VCaP (cell line): ENCODE results near the gene DND1.

Source experiments
- H3K27ac ChIP-seq: fragments of 450-650 bp; 2 replicates; pipeline ENCODE4 v1.5.1; 2017
- CTCF ChIP-seq: fragments of 450-650 bp; conservative IDR thresholded peaks from 2 replicates; pipeline ENCODE4 v1.5.1; 2017; ENCODE audit warnings: mild to moderate bottlenecking, moderate library complexity

Gene DND1

GRCh38 chr5:140700177-140701144 lies 27.1 kb upstream of the DND1 start, which contains the start of gene ZMAT2:
TSS of gene ZMAT2 (plus strand) at chr5:140700447. CDS start at chr5:140700461, 14 bp downstream.
- peak within 1 kb of the TSS; percentile 65 for H3K27ac ChIP-seq
- TF ChIP-seq CTCF, result no peak

- no peak for TF ChIP-seq CTCF
- H3K27ac ChIP-seq, result no peak overlapping the region
Observed at GRCh38 chr5:140696891-140697492, 23.6 kb upstream of the DND1 start.

GRCh38 chr5:140694276-140694675 lies 20.9 kb upstream of the DND1 start:
- no peak for TF ChIP-seq CTCF
- no peak overlapping the region for H3K27ac ChIP-seq

- H3K27ac ChIP-seq, result peak within 1 kb of the TSS; percentile 85
- TF ChIP-seq CTCF, result no peak
Observed at GRCh38 chr5:140690941-140691924, 17.9 kb upstream of the DND1 start, which contains the start of the genes HARS1 and HARS2. TSS of gene HARS1 (minus strand) at chr5:140691370. CDS start at chr5:140691304, 66 bp downstream. TSS of gene HARS2 (plus strand) at chr5:140691455. CDS start at chr5:140691649, 194 bp downstream.

GRCh38 chr5:140690376-140690932 lies 17.1 kb upstream of the DND1 start:
- H3K27ac ChIP-seq, result peak overlapping the region; percentile 85

GRCh38 chr5:140678993-140679392 lies 5.6 kb upstream of the DND1 start:
- TF ChIP-seq CTCF, result no peak
- no peak overlapping the region for H3K27ac ChIP-seq

More at GRCh38 chr5:140690376-140690932, 17.1 kb upstream of the DND1 start:
- no peak for TF ChIP-seq CTCF
